PFSK-1 (cell line): ENCODE measurements around the gene AUTS2.

Experiments
- FOXP2 ChIP-seq: optimal IDR thresholded peaks from 2 replicates; pipeline ENCODE3; 2011; ENCODE audit warnings: borderline replicate concordance, control low read depth, inconsistent platforms; ENCODE audit not compliant: insufficient read depth; ENCODE audit errors: extremely low read length, extremely low read depth
- POLR2AphosphoS5 ChIP-seq: IDR thresholded peaks from 2 replicates; pipeline ENCODE4 v1.6.1; 2012; ENCODE audit warnings: low read depth, mild to moderate bottlenecking, control low read depth, low read length, moderate library complexity
- SIN3A ChIP-seq: IDR thresholded peaks from 2 replicates; pipeline ENCODE4 v1.6.1; 2012; ENCODE audit warnings: mild to moderate bottlenecking, low read length, moderate library complexity, borderline replicate concordance; ENCODE audit not compliant: insufficient read depth
- TAF1 ChIP-seq: IDR thresholded peaks from 2 replicates; pipeline ENCODE4 v1.6.1; 2012; ENCODE audit warnings: low read length, control low read depth, borderline replicate concordance; ENCODE audit not compliant: insufficient read depth
- TF ChIP-seq, protein P1 (sequence below), 2 experiments: IDR thresholded peaks; 2 replicates each; pipeline versions ENCODE4 v1.6.1 to v1.8.0; 2011 to 2012; ENCODE audit warnings: low read depth in 2 of 2, low read length in 2 of 2, control low read depth in 1 of 2, inconsistent platforms in 1 of 2, mild to moderate bottlenecking in 1 of 2, moderate library complexity in 1 of 2; ENCODE audit not compliant: insufficient read depth in 1 of 2

- TF ChIP-seq SIN3A, result no peak
- TF ChIP-seq, protein P1, sequence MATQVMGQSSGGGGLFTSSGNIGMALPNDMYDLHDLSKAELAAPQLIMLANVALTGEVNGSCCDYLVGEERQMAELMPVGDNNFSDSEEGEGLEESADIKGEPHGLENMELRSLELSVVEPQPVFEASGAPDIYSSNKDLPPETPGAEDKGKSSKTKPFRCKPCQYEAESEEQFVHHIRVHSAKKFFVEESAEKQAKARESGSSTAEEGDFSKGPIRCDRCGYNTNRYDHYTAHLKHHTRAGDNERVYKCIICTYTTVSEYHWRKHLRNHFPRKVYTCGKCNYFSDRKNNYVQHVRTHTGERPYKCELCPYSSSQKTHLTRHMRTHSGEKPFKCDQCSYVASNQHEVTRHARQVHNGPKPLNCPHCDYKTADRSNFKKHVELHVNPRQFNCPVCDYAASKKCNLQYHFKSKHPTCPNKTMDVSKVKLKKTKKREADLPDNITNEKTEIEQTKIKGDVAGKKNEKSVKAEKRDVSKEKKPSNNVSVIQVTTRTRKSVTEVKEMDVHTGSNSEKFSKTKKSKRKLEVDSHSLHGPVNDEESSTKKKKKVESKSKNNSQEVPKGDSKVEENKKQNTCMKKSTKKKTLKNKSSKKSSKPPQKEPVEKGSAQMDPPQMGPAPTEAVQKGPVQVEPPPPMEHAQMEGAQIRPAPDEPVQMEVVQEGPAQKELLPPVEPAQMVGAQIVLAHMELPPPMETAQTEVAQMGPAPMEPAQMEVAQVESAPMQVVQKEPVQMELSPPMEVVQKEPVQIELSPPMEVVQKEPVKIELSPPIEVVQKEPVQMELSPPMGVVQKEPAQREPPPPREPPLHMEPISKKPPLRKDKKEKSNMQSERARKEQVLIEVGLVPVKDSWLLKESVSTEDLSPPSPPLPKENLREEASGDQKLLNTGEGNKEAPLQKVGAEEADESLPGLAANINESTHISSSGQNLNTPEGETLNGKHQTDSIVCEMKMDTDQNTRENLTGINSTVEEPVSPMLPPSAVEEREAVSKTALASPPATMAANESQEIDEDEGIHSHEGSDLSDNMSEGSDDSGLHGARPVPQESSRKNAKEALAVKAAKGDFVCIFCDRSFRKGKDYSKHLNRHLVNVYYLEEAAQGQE (IDR thresholded peaks at IDR 0.05; ENCODE audit: insufficient read depth in 1 of 2, low read depth in 2 of 2, low read length in 2 of 2), result no peak
- no peak for TF ChIP-seq TAF1
- no peak for TF ChIP-seq POLR2AphosphoS5
- TF ChIP-seq FOXP2, result no peak
Measured at GRCh38 chr7:70779321-70779720, 1181.0 kb downstream of the AUTS2 start.
